Measurements from ENCODE around the gene LRBA.
A peak's percentile ranks its signal among the peaks of the same experiment; 100 is the strongest.

The LRBA gene

GRCh38 chr4:150695162-150695561 is 319.9 kb downstream of the LRBA start:
- Histone ChIP-seq H3K9ac (ENCODE audit: low read length) (no peak overlapping the region), H4K91ac (ENCODE audit: low read length) (no peak overlapping the region), H3K4me1 (ENCODE audit: control insufficient read depth, insufficient read depth, low read depth, low read length) (peaks cover 1% of the 10 kb centered on the region), H3K4ac (ENCODE audit: low read depth in 1 of 2, low read length in 2 of 2) (no peak overlapping the region), H2BK15ac (ENCODE audit: low read depth, poor library complexity, severe bottlenecking) (no peak overlapping the region), H2BK120ac (ENCODE audit: low read depth, low read length) (no peak overlapping the region), H2AK5ac (ENCODE audit: low read length, severe bottlenecking) (no peak overlapping the region), H3K79me1 (replicated peaks; ENCODE audit: low read length, poor library complexity, severe bottlenecking) (peaks cover 5% of the 10 kb centered on the region), H3K4me2 (ENCODE audit: low read length, poor library complexity, severe bottlenecking) (no peak overlapping the region), H3K4me3 (ENCODE audit: insufficient read depth in 1 of 2, low read depth in 1 of 2, low read length in 2 of 2) (no peak overlapping the region), H3K14ac (ENCODE audit: low read length in 2 of 2) (no peak overlapping the region), H4K8ac (ENCODE audit: low read length) (peak overlapping the region; percentile 60), H3K36me3 (ENCODE audit: control insufficient read depth in 1 of 2, insufficient read depth in 2 of 2, low read depth in 1 of 2, low read length in 2 of 2) (no peaks in the 10 kb centered on the region), H3K23ac (ENCODE audit: low read length in 2 of 2) (no peak overlapping the region), H3K9me3 (ENCODE audit: control insufficient read depth, low read length) (no peaks in the 10 kb centered on the region), H3K27me3 (ENCODE audit: control insufficient read depth in 1 of 2, insufficient read depth in 1 of 2, low read length in 2 of 2) (no peaks in the 10 kb centered on the region), H2AFZ (ENCODE audit: low read depth, low read length) (no peak overlapping the region), H2BK5ac (ENCODE audit: low read depth, low read length, poor library complexity, severe bottlenecking) (no peak overlapping the region), H3K27ac (ENCODE audit: low read length, poor library complexity, severe bottlenecking) (no peak overlapping the region), H2BK12ac (ENCODE audit: low read length in 2 of 2) (no peak overlapping the region), H3K18ac (ENCODE audit: low read depth in 1 of 2, low read length in 2 of 2) (peak overlapping the region in 1 of 2 experiments; percentile 40)
- no peak for DNase-seq
- WGBS = 85% methylated on average over 2 of the region's 2 CpGs

DNA sequence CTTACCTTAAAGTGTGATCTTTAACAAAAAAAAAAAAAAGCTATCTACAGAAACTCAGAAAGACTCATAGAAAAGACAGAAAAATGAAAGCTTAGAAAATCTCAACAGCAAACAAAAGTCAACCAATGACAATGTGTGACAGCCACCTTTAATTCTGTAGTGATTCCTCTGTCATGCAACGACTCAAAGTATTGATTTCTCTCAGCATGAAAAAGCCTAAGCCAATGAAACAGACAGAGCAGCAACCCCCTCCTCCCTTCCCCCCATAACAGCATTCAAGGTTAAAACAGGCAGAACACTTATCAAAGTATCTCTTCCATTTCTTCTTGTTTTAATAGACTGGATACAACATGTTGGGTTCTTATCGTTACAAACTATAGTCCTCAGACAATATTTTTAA is 320.6 kb downstream of the LRBA start:
- H2AK5ac ChIP-seq (ENCODE audit: low read length, severe bottlenecking) = no peak overlapping the region
- no peak overlapping the region for H3K27ac ChIP-seq (ENCODE audit: low read length, poor library complexity, severe bottlenecking)
- no peak overlapping the region for H4K91ac ChIP-seq (ENCODE audit: low read length)
- no peaks in the 10 kb centered on the region for H3K36me3 ChIP-seq (ENCODE audit: control insufficient read depth in 1 of 2, insufficient read depth in 2 of 2, low read depth in 1 of 2, low read length in 2 of 2)
- no peak overlapping the region for H3K9ac ChIP-seq (ENCODE audit: low read length)
- no peak for DNase-seq
- H2BK12ac ChIP-seq (ENCODE audit: low read length in 2 of 2) = no peak overlapping the region
- H3K14ac ChIP-seq (ENCODE audit: low read length in 2 of 2) = no peak overlapping the region
- no peak overlapping the region for H3K4me2 ChIP-seq (ENCODE audit: low read length, poor library complexity, severe bottlenecking)
- peaks cover 5% of the 10 kb centered on the region for H3K79me1 ChIP-seq (replicated peaks; ENCODE audit: low read length, poor library complexity, severe bottlenecking)
- H2BK5ac ChIP-seq (ENCODE audit: low read depth, low read length, poor library complexity, severe bottlenecking) = no peak overlapping the region
- no peak overlapping the region for H2BK120ac ChIP-seq (ENCODE audit: low read depth, low read length)
- peaks cover 1% of the 10 kb centered on the region for H3K4me1 ChIP-seq (ENCODE audit: control insufficient read depth, insufficient read depth, low read depth, low read length)
- no peak overlapping the region for H4K8ac ChIP-seq (ENCODE audit: low read length)
- H2BK15ac ChIP-seq (ENCODE audit: low read depth, poor library complexity, severe bottlenecking) = no peak overlapping the region
- H3K4me3 ChIP-seq (ENCODE audit: insufficient read depth in 1 of 2, low read depth in 1 of 2, low read length in 2 of 2) = no peak overlapping the region
- no peaks in the 10 kb centered on the region for H3K9me3 ChIP-seq (ENCODE audit: control insufficient read depth, low read length)
- 35% methylated on average over 1 of the region's 2 CpGs for WGBS
- no peak overlapping the region for H3K4ac ChIP-seq (ENCODE audit: low read depth in 1 of 2, low read length in 2 of 2)
- no peak overlapping the region for H3K18ac ChIP-seq (ENCODE audit: low read depth in 1 of 2, low read length in 2 of 2)
- H3K27me3 ChIP-seq (ENCODE audit: control insufficient read depth in 1 of 2, insufficient read depth in 1 of 2, low read length in 2 of 2) = no peaks in the 10 kb centered on the region
- no peak overlapping the region for H3K23ac ChIP-seq (ENCODE audit: low read length in 2 of 2)
- no peak overlapping the region for H2AFZ ChIP-seq (ENCODE audit: low read depth, low read length)

- DNase-seq = no peak
- H3K4me2 ChIP-seq (ENCODE audit: low read length, poor library complexity, severe bottlenecking) = no peak overlapping the region
- no peak overlapping the region for H2BK120ac ChIP-seq (ENCODE audit: low read depth, low read length)
- H3K14ac ChIP-seq (ENCODE audit: low read length in 2 of 2) = no peak overlapping the region
- H3K27me3 ChIP-seq (ENCODE audit: control insufficient read depth in 1 of 2, insufficient read depth in 1 of 2, low read length in 2 of 2) = no peaks in the 10 kb centered on the region
- 82% methylated on average over 2 of the region's 2 CpGs for WGBS
- no peak overlapping the region for H3K9ac ChIP-seq (ENCODE audit: low read length)
- no peak overlapping the region for H4K91ac ChIP-seq (ENCODE audit: low read length)
- H3K4me1 ChIP-seq (ENCODE audit: control insufficient read depth, insufficient read depth, low read depth, low read length) = no peaks in the 10 kb centered on the region
- H3K23ac ChIP-seq (ENCODE audit: low read length in 2 of 2) = no peak overlapping the region
- no peak overlapping the region for H2AK5ac ChIP-seq (ENCODE audit: low read length, severe bottlenecking)
- H2BK5ac ChIP-seq (ENCODE audit: low read depth, low read length, poor library complexity, severe bottlenecking) = no peak overlapping the region
- no peaks in the 10 kb centered on the region for H3K9me3 ChIP-seq (ENCODE audit: control insufficient read depth, low read length)
- H3K18ac ChIP-seq (ENCODE audit: low read depth in 1 of 2, low read length in 2 of 2) = no peak overlapping the region
- H3K79me1 ChIP-seq (replicated peaks; ENCODE audit: low read length, poor library complexity, severe bottlenecking) = no peaks in the 10 kb centered on the region
- no peak overlapping the region for H2BK15ac ChIP-seq (ENCODE audit: low read depth, poor library complexity, severe bottlenecking)
- H2AFZ ChIP-seq (ENCODE audit: low read depth, low read length) = no peak overlapping the region
- no peak overlapping the region for H3K27ac ChIP-seq (ENCODE audit: low read length, poor library complexity, severe bottlenecking)
- H4K8ac ChIP-seq (ENCODE audit: low read length) = no peak overlapping the region
- H3K36me3 ChIP-seq (ENCODE audit: control insufficient read depth in 1 of 2, insufficient read depth in 2 of 2, low read depth in 1 of 2, low read length in 2 of 2) = no peaks in the 10 kb centered on the region
- no peak overlapping the region for H2BK12ac ChIP-seq (ENCODE audit: low read length in 2 of 2)
- H3K4ac ChIP-seq (ENCODE audit: low read depth in 1 of 2, low read length in 2 of 2) = no peak overlapping the region
- no peak overlapping the region for H3K4me3 ChIP-seq (ENCODE audit: insufficient read depth in 1 of 2, low read depth in 1 of 2, low read length in 2 of 2)
These were observed 331.2 kb downstream of the LRBA start for GRCh38 chr4:150683775-150684350.

- 90% methylated on average over 1 of the region's 1 CpG for WGBS
- Histone ChIP-seq H2AFZ (ENCODE audit: low read depth, low read length) (no peak overlapping the region), H2BK5ac (ENCODE audit: low read depth, low read length, poor library complexity, severe bottlenecking) (no peak overlapping the region), H3K27me3 (ENCODE audit: control insufficient read depth in 1 of 2, insufficient read depth in 1 of 2, low read length in 2 of 2) (no peaks in the 10 kb centered on the region), H4K91ac (ENCODE audit: low read length) (no peak overlapping the region), H4K8ac (ENCODE audit: low read length) (no peak overlapping the region), H3K4me2 (ENCODE audit: low read length, poor library complexity, severe bottlenecking) (no peak overlapping the region), H3K18ac (ENCODE audit: low read depth in 1 of 2, low read length in 2 of 2) (no peak overlapping the region), H2AK5ac (ENCODE audit: low read length, severe bottlenecking) (no peak overlapping the region), H3K23ac (ENCODE audit: low read length in 2 of 2) (no peak overlapping the region), H2BK12ac (ENCODE audit: low read length in 2 of 2) (no peak overlapping the region), H3K4ac (ENCODE audit: low read depth in 1 of 2, low read length in 2 of 2) (no peak overlapping the region), H3K4me1 (ENCODE audit: control insufficient read depth, insufficient read depth, low read depth, low read length) (no peaks in the 10 kb centered on the region), H3K4me3 (ENCODE audit: insufficient read depth in 1 of 2, low read depth in 1 of 2, low read length in 2 of 2) (no peak overlapping the region), H3K36me3 (ENCODE audit: control insufficient read depth in 1 of 2, insufficient read depth in 2 of 2, low read depth in 1 of 2, low read length in 2 of 2) (no peaks in the 10 kb centered on the region), H2BK15ac (ENCODE audit: low read depth, poor library complexity, severe bottlenecking) (no peak overlapping the region), H3K9ac (ENCODE audit: low read length) (no peak overlapping the region), H2BK120ac (ENCODE audit: low read depth, low read length) (no peak overlapping the region), H3K14ac (ENCODE audit: low read length in 2 of 2) (no peak overlapping the region), H3K9me3 (ENCODE audit: control insufficient read depth, low read length) (no peaks in the 10 kb centered on the region), H3K27ac (ENCODE audit: low read length, poor library complexity, severe bottlenecking) (no peak overlapping the region), H3K79me1 (replicated peaks; ENCODE audit: low read length, poor library complexity, severe bottlenecking) (no peaks in the 10 kb centered on the region)
- DNase-seq = no peak
These were observed 333.0 kb downstream of the LRBA start for GRCh38 chr4:150682126-150682525.
